SJSA1 (cell line): Measurements from ENCODE around the gene CRYGC. TPM values are rescaled to one million over a fixed set of nuclear protein-coding genes. Genes with fewer than 3 reads are reported as not detected.
A peak's percentile ranks its signal among the peaks of the same experiment; 100 is the strongest.

ENCODE experiments used
- DNase-seq, 2 experiments: peaks; one replicate each; pipeline ENCODE4 v3.0.0-alpha.2; 2015 to 2020; ENCODE audit warnings: low spot score in 2 of 2, low read depth in 1 of 2
- H3K27ac ChIP-seq: fragments of 250-450 bp; sonication (Bioruptor Pico); 2 replicates; pipeline ENCODE4 v1.5.1; 2020; ENCODE audit warnings: mild to moderate bottlenecking, moderate library complexity
- H3K27me3 ChIP-seq: fragments of 250-450 bp; sonication (Bioruptor Pico); replicated peaks from 2 replicates; pipeline ENCODE4 v1.5.1; 2020; ENCODE audit warnings: mild to moderate bottlenecking, moderate library complexity
- H3K36me3 ChIP-seq: fragments of 250-450 bp; sonication (Bioruptor Pico); 2 replicates; pipeline ENCODE4 v1.5.1; 2020; ENCODE audit warnings: mild to moderate bottlenecking
- H3K4me1 ChIP-seq: fragments of 250-450 bp; sonication (Bioruptor Pico); replicated peaks from 2 replicates; pipeline ENCODE4 v1.6.1; 2021; ENCODE audit warnings: mild to moderate bottlenecking
- H3K4me3 ChIP-seq: fragments of 250-450 bp; sonication (Bioruptor Pico); 2 replicates; pipeline ENCODE4 v1.5.1; 2020; ENCODE audit warnings: mild to moderate bottlenecking
- H3K9me3 ChIP-seq: fragments of 250-450 bp; sonication (Bioruptor Pico); replicated peaks from 2 replicates; pipeline ENCODE4 v1.5.1; 2020; ENCODE audit warnings: mild to moderate bottlenecking
- total RNA-seq: library from RNA; depleted of rRNA; stranded (reverse); fragments of >200 nt; shearing (Covaris generic); gene quantifications from 2 replicates; pipeline ENCODE4 v1.2.3, GENCODE V29; 2014; rRNA removed

Gene CRYGC, protein sequence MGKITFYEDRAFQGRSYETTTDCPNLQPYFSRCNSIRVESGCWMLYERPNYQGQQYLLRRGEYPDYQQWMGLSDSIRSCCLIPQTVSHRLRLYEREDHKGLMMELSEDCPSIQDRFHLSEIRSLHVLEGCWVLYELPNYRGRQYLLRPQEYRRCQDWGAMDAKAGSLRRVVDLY
- not detected in 2 replicates for total RNA-seq

DNA sequence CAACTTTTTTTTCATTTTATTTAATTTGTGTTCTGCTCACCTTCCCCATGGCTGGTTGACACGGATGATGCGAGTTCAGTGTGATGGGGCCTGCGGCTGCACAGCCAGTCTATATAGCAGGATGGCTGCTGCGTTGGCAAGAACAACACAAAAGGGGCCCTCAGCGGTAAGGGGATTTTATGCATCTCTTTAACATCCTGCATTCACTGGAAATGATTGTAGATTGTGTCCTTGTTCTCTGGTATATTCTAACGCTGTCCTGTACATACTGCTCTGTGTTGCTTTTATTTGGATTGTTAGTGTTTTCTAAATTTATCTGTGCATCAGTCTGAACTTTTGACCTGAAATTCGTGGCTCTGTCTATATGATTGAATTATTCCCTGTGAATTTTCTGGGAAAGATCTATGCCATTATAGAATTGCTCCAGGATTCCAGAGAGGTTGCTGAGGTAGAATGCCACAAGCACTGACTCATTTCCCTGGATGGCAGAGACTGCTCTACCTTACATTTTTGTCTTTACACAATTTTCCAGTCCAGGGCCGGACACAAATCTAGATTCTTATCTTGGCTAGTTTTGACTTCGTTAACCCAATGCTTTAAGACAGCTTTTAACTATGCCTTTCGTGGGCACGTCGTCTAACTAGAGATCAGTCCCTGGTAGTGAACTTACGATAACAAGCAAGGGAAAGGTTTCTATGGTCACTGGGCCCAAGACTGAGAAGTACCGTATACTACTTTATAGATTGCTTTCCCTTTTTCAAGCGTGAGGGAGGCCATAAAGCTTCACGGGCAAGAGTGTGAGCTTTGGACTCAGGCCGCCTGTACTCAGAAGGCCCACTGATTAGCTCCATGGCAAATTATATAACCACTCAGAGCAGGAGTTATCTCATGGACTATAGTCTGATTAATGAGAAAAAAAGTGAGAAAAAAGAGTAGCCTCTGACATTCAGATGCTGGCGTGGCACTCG lies at the start of gene CRYGC:
CRYGC (minus strand) TSS at position 85 of the 968 bp plus-strand sequence; CDS start at position 49, 36 bp downstream.
- Histone ChIP-seq H3K36me3 (no peaks in the 10 kb centered on the region), H3K27ac (no peak within 1 kb of the TSS)
- no peak for DNase-seq

DNA sequence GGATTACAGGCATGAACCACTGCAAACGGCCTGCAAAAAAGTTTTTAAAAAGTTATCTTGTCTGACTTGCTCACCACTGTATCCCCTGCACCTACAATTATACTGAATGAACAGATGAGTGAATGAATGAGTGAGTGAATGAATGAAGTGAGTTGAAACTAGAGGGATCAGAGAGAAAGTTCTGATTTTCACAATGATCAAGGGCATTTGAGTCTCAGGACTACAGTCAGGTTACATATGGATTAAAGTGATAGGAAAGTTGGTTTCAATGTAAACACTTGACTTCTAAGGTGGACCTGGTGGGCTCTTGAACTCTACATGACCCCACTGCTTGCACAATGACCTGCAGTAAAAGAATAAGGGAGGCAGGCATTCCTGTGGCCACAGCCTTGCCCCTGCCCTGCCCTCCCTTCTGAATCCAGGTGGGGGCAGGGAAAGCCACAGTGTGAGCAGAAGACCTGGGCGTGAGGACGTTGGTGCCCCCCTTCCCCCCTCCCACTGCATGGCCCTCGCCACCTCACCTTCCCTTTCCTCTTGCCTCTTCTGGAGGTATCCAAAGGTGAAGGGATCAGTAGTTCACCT lies 49.5 kb upstream of the CRYGC start:
- DNase-seq: no peak
- no peak overlapping the region for H3K4me3 ChIP-seq
- H3K36me3 ChIP-seq: no peaks in the 10 kb centered on the region

More for the DNA sequence above, at the start of gene CRYGC:
- Histone ChIP-seq H3K4me1 (no peaks in the 10 kb centered on the region), H3K9me3 (no peaks in the 10 kb centered on the region), H3K27me3 (no peaks in the 10 kb centered on the region), H3K4me3 (no peak within 1 kb of the TSS)

DNA sequence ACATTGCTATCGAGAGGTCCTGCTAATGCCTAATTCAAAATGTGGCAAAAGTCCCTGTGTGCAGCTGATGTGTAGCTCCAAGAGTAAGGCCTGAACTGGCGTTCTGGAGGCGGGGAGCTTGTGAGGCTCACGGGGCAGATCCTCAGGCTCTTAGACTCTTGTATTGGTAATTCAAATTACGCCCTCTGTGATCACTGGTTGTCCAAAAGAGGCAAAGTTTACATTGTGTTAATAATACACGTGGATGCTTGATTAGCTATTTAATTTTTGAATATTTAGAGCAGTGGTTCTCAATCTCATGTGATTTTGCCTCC lies 46.2 kb upstream of the CRYGC start:
- no peak for DNase-seq
- Histone ChIP-seq H3K4me1 (no peaks in the 10 kb centered on the region), H3K27ac (no peak overlapping the region)

More for the DNA sequence above, 49.5 kb upstream of the CRYGC start:
- no peaks in the 10 kb centered on the region for H3K9me3 ChIP-seq
- no peaks in the 10 kb centered on the region; the same call in 1 of the 2 replicates for H3K27me3 ChIP-seq
- H3K27ac ChIP-seq: no peak overlapping the region
- no peaks in the 10 kb centered on the region for H3K4me1 ChIP-seq

DNA sequence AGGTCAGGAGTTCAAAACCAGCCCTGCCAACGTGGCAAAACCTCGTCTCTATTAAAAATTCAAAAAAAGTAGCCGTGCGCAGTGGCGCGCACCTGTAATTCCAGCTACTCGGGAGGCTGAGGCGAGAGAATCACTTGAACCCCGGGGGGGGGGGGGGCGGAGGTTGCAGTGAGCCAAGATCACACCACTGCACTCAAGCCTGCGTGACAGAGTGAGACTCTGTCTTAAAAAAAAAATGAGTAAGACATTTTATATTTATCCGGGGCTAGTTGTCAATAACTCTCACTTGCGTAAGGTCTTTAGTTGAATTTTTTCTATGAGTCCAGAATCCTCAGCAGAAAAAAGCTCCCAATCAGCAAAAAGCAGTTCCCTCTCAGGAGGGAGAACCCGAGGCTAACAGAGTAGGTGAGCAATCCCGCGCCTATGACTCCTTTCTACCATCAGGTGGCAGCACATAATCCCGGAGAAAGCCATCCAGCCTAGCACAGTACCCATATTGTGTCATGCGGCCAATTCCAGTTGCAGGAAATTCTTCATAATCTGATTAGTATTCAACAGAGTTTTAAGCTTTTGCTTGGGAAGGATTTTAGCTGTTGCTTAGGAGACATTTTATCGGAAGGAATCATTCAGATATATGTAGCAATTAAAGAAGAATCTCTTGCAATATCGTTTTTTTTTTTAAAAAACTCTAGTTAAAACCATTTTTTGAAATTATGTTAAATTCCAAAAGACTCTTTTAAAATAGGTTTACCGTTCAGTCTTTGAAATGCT lies 45.6 kb upstream of the CRYGC start:
- H3K4me1 ChIP-seq: no peaks in the 10 kb centered on the region
- H3K27ac ChIP-seq: no peak overlapping the region
- H3K36me3 ChIP-seq: no peaks in the 10 kb centered on the region
- DNase-seq: peak; percentile 41 to 65
- H3K4me3 ChIP-seq: no peak overlapping the region
- no peaks in the 10 kb centered on the region for H3K27me3 ChIP-seq
- H3K9me3 ChIP-seq: no peaks in the 10 kb centered on the region

More for the DNA sequence above, 46.2 kb upstream of the CRYGC start:
- H3K36me3 ChIP-seq: no peaks in the 10 kb centered on the region
- H3K27me3 ChIP-seq: no peaks in the 10 kb centered on the region
- no peaks in the 10 kb centered on the region for H3K9me3 ChIP-seq
- no peak overlapping the region for H3K4me3 ChIP-seq

DNA sequence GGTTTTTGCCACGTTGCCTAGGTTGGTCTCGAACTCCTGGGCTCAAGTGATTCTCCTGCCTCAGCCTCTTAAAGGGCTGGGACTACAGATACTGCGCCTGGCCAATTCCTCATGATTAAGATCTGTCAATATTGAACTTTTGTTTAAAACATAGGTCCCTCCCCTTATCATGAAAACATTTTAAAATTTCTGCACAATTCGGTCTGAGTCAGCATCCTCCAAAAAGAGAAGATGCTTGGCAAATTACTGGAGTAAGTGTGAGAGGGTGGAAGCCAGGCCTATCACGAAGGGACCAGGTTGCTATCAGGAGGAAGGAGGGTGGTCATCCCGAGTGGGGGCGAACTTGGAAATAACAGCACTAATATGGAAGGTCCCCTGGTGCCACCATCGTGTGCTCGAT lies 44.5 kb upstream of the CRYGC start:
- Histone ChIP-seq H3K4me1 (no peaks in the 10 kb centered on the region), H3K36me3 (no peaks in the 10 kb centered on the region)
- no peak for DNase-seq

DNA sequence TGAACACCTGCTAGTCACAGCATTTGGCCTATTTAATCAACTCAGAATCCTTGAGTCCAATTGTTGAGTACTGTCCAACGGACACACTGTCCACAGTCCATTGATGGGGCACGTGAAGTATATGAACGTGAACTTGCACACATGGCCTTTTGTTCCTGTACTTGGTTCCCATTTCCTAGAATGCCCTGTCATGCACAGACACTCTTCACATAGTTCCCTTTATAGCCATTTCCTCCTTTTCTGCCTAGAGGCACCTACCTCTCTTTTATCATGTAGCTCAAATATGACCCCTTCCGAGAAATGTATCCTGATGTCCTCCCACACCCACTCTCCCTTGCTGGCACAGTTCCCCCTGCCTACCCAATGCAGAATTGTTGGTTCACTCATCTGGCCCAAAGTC lies 42.5 kb upstream of the CRYGC start:
- Histone ChIP-seq H3K9me3 (no peaks in the 10 kb centered on the region), H3K27me3 (no peaks in the 10 kb centered on the region), H3K27ac (no peak overlapping the region), H3K4me1 (no peaks in the 10 kb centered on the region), H3K4me3 (no peak overlapping the region), H3K36me3 (no peaks in the 10 kb centered on the region)
- no peak for DNase-seq

More for the DNA sequence above, 44.5 kb upstream of the CRYGC start:
- no peaks in the 10 kb centered on the region for H3K27me3 ChIP-seq
- no peak overlapping the region for H3K4me3 ChIP-seq
- H3K27ac ChIP-seq: no peak overlapping the region
- H3K9me3 ChIP-seq: no peaks in the 10 kb centered on the region

DNA sequence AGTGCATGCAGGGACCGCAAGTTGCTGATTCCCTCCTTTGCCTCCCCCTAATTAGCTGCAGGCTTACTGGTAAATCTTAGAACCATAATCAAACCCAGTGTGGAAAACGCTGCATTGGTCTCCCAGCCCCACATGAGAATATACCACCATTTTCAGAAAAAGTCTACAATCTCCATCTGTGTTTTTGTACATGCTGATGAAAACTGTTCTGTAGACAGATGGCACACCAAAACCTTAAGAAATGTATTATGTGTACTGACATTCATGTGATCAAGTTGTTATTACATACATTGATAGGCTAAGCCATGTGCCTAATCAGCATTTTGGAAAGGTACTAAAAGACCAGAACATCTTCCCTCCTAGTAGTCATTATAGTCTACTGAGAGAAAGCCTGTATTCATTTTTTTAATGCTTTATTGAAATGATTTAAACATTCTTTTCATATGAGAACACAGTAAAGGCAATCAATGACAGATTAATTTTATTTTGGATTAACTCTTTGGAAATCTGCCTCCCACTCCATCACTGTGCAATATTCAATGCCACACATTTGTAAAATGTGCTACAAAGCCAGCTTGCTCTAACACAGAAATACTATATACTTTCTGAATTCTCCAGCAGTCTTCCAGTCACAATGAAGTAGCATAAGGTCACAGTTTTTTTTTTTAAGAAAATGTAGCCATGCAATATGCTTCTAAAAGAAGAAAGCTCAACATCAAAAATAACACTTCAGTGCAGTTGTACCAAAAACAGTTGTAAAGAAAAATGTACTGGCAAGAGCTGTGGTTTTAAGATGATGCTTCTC lies 35.5 kb upstream of the CRYGC start:
- no peaks in the 10 kb centered on the region for H3K4me1 ChIP-seq
- H3K27me3 ChIP-seq: no peaks in the 10 kb centered on the region; the same call in none of the 2 replicates
- no peaks in the 10 kb centered on the region for H3K36me3 ChIP-seq
- no peaks in the 10 kb centered on the region for H3K9me3 ChIP-seq
- H3K27ac ChIP-seq: no peak overlapping the region
- no peak overlapping the region for H3K4me3 ChIP-seq
- DNase-seq: no peak

DNA sequence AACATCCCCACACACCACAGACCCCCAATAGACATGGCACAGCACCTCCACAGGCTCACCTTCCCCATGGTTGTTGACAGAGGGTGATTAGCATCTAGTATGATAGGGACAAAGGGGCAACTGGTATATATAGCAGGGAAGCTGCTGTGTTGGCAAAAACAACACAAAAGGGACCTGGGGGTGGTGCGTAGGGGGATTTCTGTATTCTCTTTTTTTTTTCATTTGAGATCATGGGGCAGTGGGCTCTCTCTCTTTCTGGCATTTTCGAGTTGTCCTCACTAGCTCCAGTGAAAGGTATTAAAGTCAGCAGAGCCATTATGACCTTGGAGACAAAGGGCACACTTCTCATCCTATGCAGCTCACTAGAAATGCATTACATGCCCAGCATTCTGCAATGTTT lies 33.9 kb upstream of the CRYGC start, which contains the start of gene CRYGA:
CRYGA (minus strand) TSS at position 101 of the 400 bp plus-strand sequence; CDS start at position 68, 33 bp downstream.
- DNase-seq: no peak
- Histone ChIP-seq H3K27me3 (no peaks in the 10 kb centered on the region; the same call in none of the 2 replicates), H3K4me1 (no peaks in the 10 kb centered on the region), H3K27ac (no peak within 1 kb of the TSS), H3K9me3 (no peaks in the 10 kb centered on the region), H3K4me3 (no peak within 1 kb of the TSS), H3K36me3 (no peaks in the 10 kb centered on the region)

DNA sequence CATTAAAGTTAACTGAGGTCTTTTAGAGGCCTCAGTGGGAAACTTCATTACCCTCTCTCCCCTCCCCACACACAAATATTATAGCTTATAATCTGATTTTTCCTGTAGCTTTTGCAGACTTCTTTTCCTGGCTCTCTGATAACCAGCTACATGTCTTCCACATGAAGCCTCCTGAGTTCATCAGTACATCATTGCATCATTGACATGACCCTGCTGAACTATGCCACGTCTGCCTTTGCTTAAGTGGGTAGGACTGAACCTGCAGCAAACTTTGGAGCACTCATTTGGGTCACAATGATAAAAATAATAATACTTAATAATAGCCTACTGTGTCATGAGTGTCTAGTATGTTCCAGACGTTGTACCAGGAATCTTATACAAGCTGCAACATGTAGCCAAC lies 26.8 kb upstream of the CRYGC start:
- H3K4me1 ChIP-seq: no peaks in the 10 kb centered on the region
- H3K27ac ChIP-seq: no peak overlapping the region
- H3K9me3 ChIP-seq: no peaks in the 10 kb centered on the region
- H3K36me3 ChIP-seq: no peaks in the 10 kb centered on the region
- no peak overlapping the region for H3K4me3 ChIP-seq
- DNase-seq: no peak
- H3K27me3 ChIP-seq: 0 out of 2 replicates have a peak, but pooled peaks cover 5% of the 10 kb centered on the region

DNA sequence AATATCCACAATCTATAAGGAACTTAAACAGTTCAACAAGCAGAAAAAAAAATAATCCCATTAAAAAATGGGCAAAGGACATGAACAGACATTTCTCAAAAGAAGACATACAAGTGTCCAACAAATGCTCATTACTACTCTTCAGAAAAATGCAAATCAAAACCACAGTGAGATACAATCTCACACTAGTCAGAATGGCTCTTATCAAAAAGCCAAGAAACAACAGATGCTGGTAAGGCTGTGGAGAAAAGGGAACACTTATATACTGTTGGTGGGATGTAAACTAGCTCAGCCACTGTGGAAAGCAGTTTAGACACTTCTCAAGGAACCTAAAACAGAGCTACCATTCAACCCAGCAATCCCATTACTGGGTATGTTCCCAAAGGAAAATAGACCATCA lies 23.5 kb upstream of the CRYGC start:
- DNase-seq: no peak
- no peaks in the 10 kb centered on the region for H3K9me3 ChIP-seq

DNA sequence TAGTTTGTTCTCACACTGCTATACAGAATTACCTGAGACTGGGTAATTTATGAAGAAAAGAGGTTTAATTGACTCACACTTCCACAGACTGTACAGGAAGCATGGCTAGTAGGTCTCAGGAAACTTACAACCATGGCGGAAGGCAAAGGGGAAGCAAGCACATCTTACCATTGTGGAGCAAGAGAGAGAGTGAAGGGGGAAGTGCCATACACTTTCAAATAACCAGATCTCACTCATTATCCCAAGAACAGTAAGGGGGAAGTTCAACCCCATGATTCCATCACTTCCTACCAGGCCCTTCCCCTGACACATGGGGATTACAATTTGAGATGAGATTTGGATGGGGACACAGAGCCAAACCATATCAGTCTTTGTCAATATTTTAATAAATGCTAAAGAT lies 21.3 kb upstream of the CRYGC start:
- H3K27me3 ChIP-seq: peaks cover 2% of the 10 kb centered on the region; the same call in 1 of the 2 replicates
- H3K4me1 ChIP-seq: no peaks in the 10 kb centered on the region

More for the DNA sequence above, 23.5 kb upstream of the CRYGC start:
- no peaks in the 10 kb centered on the region for H3K36me3 ChIP-seq
- no peak overlapping the region for H3K4me3 ChIP-seq
- no peak overlapping the region for H3K27ac ChIP-seq
- peaks cover 5% of the 10 kb centered on the region; the same call in 1 of the 2 replicates for H3K27me3 ChIP-seq
- no peaks in the 10 kb centered on the region for H3K4me1 ChIP-seq

DNA sequence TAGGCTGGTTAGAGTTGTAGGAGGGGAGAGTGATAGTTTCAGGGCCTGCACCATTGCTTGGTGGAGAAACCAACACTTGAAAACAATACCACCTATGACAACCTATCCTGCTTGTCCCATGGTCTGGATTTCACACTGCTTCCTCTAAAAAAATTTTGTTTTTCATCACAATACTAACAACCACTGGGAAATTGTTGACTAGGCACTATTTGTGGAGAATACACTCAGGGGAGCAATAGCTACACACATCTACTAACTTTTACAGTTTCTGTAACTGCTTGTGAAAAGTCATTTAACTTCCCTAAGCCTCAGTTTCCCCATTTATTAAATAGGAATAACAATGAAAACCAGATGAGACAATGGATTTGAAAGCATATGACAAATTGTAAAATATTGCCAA lies 20.5 kb upstream of the CRYGC start:
- Histone ChIP-seq H3K36me3 (no peaks in the 10 kb centered on the region), H3K4me1 (no peaks in the 10 kb centered on the region), H3K4me3 (no peak overlapping the region), H3K27ac (no peak overlapping the region), H3K27me3 (peaks cover 2% of the 10 kb centered on the region; the same call in 1 of the 2 replicates), H3K9me3 (no peaks in the 10 kb centered on the region)
- no peak for DNase-seq

More for the DNA sequence above, 21.3 kb upstream of the CRYGC start:
- no peaks in the 10 kb centered on the region for H3K36me3 ChIP-seq
- no peak for DNase-seq
- H3K27ac ChIP-seq: no peak overlapping the region
- H3K9me3 ChIP-seq: no peaks in the 10 kb centered on the region
- no peak overlapping the region for H3K4me3 ChIP-seq
